IPS-NIHi11 (cell line): Measurements from ENCODE around the gene TBX4.
"Not testable (repeated sequence)": the region's sequence is repeated elsewhere in the genome, so short reads cannot be mapped to it uniquely, and the experiment has no call there.

Source experiments
- DNase-seq: peaks from one replicate; pipeline ENCODE4 v3.0.0; 2012; ENCODE audit warnings: mixed read lengths, low spot score

Gene TBX4

DNA sequence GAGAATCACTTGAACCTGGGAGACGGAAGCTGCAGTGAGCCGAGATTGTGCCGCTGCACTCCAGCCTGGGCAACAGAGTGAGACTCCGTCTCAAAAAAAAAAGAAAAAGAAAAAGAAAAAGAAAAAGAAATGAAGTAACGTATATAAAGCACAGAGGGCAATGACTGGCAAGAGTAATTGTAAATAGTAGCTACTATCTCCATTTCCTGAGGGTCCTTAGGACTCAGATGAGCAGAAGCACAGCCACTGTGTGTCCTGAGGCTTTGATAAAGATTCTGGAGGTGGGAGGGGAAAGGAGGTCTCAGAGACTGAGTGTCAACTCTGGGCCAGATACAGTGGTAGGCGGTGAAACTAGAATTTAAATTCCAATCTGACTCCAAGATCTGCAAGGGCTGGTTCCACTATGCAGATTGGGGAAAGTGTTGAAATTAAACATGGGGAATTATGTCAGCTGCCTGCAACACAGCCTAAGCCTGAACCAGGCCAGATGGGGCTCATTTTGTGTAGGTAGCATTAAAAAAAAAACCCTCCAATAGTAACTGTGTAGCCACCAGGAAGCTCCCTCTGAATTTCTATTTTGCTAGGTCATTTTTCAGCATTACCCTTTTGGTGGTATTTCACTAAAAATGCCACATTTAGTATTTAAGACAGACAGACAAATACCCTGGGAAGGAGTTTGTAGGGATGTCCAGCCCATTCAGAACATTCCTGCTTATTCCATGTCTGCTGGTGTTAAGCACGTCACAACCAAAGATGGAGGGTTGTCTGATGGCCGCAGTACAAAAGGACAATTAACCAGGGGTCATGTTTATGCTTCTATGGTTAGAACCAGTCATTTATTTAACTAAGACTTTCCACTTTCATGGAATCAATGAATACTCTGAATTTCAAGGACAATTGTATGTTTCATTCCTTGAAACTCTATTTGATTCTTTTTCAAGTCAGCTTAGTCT is 46.1 kb downstream of the TBX4 start:
- no peak for DNase-seq

DNA sequence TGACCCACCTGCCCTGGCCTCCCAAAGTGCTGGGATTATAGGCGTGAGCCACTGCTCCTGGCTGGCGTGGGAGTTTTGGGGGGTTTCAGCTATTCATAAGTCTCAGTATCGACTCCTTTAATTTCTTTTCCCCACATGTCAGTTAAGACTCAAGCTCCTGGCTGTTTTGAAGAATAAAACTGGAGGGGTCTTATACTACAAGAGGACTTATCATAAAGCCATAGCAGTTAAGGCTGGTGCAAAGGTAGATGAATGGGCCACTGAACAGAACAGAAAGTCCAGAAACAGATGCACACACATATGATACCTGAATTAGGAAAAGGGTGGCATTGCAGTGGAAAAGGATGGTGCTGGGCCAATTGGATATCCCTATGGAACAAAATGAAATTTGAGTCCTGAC is 47.4 kb downstream of the TBX4 start:
- no peak for DNase-seq

DNA sequence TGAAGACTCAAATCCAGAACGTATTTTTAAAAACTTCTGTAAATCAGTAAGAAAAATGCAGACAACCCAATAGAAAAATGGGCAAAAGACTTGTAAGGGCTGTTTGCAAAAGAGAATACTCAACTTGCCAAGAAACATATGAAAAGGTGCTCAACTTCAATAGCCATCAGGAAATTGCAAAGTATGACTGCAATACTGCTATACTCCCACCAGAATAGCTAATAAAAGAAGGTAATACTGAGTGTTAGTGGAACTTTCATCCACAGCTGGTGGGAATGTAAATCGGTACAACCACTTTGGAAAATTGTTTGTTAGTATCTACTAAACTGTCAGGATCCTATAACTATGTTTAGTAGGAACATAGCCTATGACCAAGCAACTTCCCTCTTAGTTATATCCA is 48.1 kb downstream of the TBX4 start:
- DNase-seq, result no peak

DNA sequence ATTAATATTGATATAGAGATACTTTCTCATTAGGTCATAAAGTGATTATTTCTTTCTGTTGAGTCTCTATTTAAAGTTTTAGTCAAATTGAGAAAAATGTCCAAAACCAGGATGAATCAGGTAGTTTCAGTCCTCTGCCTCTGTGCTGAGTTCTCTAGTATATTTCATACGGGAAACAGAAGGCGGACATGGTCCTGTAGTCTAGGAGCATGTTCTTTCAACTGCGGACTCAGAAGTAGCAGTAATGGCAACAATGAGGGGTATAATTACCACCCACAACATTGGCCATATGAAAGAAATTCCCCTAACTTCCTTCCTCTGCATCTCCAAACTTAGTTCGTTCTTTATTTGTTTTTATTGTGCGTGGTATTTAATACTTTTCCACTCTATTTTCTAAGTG is 50.1 kb downstream of the TBX4 start:
- DNase-seq, result no peak

DNA sequence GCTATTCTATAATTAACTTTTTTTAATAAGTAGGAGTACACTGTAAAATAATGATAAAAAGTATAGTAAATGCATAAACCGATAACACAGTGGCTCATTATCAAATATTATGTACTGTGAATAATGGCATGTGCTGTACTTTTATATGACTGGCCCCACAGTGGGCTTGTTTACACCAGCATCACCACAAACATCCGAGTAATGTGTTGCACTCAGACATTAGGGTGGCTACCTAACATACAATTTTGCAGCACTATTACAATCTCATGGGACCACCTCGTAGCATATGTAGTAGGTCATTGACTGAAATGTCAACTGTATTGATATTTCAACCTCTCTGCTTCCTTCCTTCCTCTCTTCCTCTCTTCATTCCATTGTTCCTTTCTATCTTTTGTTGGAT is 51.7 kb downstream of the TBX4 start:
- no peak for DNase-seq

DNA sequence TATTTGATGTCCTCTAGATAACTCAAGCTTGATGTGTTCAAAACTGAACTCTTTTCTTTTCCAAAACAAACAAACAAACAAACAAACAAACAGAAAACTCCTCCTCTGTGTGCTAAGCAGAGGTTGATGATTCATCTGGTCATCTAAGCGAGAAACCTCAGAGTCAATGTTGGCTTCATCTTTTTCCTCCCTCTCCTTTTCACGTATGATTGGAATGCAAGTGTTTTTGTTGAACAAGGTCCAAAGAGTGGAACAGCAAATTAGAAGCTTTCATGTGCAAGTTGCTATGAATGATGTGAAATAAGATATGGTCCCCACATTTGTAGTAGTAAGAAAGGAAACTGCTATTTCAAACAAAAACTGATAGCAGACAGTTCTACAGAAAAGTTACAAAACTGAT is 52.5 kb downstream of the TBX4 start:
- no peak for DNase-seq

DNA sequence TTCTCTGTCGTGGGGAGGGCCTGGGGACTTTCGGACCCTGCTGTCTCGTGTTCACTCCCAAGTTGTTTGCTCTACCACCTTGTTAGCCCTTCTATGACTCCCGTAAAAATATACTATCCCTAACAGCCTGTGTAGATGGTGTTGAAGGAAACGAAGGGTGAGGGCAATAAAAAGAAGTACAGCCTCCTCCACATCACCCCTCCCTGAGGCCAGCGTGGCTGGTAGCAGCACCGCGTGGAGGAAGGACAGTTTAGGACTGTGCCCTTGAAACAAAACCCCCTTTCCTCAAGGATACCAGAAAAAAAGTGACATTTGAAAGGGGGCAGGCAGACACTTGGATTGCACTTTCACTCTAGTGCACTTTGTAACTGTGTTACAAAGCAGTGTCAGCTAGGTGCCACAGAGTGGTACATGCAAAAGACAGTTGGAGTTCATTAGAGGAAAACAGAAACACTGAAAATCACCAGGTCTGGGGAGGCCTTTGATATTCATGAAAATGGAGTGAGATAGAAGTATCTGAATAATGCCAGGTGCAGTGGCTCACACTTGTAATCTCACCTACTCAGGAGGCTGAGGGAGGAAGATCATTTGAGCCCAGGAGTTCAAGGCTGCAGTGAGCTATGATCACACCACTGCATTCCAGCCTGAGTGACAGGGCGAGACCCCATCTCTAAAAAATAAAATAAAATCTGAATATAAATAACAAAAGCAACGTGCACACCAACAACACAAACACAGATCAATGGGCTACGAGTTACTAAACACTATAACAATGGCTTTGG is 53.8 kb downstream of the TBX4 start:
- DNase-seq, result no peak

DNA sequence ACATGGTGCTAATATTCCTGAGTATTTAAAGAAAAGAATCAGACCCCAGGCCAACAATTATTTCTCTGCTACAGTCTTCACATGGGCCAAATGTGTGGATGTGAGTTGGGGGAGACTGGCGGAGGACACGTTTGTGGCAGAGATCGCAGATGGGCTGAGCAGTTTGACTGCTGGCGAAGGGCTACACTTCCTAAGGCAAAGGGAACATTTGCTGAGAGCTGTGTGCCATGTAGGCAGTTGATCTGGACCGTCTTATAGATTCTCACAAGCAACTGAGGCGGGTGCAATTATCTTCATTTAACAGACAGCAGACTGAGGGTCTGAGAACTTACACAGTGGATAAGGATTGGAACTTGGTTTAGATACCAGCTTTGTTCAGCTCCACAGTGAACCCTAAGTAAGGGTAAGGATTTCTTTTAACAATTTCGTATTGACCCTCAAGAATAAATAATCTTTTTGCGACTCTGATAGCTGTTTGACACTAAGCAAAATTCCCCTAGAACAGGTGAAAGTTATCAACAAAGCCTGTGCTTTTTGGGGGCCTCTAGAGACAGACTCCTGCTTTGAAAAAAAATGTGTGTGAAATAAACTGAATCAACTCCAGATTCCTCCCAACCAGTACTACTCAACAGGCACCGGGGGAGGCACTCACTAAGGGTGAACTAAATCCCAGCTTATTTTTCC is 55.3 kb downstream of the TBX4 start:
- no peak for DNase-seq

DNA sequence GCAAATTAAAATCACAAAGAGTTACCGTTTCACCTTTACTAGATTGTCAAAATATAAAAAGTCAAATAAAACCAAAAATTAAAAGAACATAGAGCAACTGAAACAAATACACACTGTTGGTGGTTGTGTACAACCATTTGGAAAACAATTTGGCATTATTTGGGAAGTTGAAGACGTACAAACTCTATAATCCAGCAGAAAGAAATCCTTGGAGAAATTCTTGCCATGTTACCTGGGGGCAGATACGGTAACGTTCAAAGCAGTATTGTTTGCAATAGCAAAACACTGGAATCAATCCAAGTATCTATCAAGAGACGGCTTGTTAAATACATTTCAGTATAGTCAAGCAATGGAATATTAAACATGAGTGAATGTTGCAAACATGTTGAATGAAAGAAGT is 56.7 kb downstream of the TBX4 start:
- no peak for DNase-seq

DNA sequence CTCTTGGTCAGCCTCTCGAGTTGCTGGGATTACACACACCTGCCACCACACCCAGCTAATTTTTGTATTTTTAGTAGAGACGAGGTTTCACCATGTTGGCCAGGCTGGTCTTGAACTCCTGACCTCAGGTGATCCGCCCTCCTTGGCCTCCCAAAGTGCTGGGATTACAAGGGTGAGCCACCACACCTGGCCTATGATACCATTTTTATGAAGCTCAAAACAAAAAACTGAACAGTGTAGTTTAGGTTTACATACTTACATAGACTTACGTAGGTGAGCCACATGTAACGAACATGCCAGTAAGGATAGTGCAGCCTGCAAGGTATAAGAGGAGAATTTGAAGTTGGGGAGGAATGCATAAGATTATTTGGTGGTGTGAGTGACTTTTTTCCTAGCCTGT is 57.2 kb downstream of the TBX4 start:
- not testable (repeated sequence) for DNase-seq

DNA sequence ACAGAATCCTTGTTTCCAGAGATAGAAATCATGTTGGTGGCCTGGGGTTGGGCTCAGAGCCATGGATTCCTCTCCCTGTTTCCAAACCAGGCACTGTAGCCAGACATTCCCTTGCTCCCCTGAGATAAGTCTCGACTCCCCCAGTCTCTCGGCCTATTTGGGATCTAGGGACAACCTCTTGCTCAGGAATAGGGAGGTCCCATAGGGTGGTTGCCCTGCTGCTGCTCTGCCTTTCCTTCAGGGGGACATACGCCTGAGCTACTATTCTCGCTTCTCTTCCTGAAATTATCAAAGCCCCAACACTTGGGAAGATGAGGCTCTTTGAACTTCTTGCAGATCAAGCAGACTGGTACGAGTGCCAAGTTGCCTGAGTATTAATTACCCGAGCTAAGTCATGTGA is 58.0 kb downstream of the TBX4 start:
- no peak for DNase-seq

DNA sequence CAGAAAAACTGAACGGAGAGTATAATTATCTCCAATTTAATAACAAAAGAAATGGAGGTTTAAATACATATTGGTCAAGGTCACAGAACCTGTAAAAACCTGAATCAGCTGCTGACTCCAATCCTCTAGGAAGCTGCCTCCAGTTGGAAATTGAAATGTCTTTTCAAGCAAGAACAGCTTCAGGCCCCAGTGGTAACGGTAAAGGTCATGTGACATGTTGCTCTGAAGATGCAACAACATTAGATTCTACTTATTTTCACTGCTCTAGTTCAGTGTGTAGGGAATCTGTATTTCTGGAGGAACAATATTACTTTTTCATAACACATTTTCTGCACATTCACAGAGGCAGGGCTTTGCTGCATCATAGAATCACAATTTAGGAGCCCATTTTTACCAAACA is 58.8 kb downstream of the TBX4 start:
- DNase-seq, result no peak

DNA sequence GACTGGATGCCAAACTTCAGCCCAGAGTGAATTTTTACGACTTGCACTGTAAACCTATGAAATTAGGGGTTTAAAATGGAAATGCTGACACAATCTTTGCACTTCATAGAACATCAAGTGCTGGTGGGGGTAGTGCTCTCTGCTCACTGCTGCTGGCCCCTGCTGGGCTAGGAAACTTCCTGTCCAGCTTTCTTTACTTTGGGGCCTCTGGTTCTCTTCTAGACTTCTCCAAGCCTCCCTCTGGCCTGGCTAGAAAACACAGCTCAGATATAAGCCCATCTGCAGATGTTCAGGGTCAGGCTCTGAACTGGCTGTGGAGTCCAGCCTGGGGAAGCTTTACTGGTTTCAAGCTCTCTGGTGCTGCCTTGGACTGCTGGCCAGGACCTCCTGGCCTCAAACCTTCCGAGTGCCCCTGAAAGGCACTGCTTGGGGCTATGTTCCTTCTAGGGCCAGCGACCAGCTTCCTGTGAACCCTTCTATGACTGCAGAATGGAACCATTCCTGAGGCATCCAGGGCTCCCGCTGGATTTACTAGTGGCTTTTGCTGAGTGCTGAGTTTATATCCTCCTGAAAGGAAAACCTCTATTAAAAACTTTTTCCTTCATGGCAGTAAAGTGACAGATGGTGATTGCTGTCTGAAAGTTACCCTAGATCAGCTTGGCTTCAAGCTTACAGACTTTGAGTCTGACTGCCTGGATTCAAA is 59.4 kb downstream of the TBX4 start:
- DNase-seq, result no peak

DNA sequence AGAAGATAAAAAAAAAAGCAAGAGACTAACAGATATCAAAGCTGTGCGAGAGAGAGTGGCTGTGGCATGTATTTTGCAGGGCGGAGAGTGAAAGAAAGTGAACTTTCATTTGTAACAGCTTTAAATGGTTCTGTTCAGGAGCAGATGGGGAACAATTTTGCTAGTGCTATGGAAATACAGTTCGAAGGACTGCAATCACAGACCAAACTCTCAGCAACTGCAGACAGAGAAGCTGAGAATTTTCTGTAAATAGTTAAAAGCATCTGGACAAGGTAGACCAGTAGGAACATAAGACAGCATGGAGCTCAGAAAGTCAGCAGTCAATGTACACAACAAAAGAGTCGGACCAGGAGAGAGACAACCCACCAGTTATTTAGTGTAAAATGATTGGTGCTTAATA is 62.3 kb downstream of the TBX4 start:
- no peak for DNase-seq

DNA sequence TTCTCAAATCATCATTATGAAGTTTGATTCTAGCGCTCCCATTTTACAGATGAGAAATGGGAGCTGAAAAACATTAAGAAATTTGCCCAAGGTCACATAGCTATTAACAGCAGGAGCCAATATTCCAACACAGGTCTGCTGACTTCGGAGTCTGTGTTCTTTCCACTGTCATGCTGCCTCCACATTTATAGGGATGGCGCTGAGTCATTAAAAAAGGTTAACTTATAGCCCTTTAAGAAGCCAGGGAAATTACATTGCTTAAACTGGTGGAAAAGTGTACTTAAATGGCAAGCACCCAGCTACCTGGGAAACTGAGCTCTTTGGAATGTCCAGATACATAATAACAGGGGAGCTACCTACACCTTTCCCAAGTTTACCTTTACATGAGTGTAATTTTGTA is 65.0 kb downstream of the TBX4 start:
- DNase-seq, result no peak

DNA sequence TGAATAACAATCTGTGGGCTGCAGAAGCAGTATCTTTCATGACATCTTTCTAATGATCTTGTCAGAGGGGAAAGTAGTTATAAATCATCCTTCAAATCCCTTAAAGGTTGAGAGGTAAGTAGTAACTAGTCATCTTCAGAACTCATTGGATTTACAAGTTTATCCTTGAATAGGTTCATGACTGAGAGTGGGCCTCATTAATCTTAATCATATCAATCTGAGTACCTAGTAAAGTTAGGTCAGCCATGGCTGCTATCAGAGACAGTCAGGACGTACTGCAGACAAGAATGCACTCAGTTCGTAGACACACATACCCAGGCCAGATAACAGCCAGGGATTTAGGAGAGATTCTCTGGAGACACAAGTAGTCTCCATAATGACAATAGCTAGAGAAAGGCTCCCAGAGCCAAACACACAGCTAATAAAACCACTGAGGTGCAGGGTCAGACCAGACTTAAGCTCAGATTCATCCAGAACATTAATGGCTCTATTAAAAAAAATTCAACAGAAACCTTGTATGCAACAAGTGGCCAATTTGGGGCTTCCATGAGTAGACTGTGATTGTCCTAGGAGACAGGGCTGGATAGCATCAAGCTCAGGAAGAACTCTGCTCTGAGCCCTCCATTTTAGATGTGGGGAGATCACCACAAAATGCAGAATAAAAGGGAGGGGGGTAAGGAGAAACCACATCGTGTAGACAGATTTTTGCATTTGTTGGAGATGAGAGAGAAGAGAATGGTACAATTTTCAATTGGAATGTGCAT is 65.8 kb downstream of the TBX4 start:
- no peak for DNase-seq

DNA sequence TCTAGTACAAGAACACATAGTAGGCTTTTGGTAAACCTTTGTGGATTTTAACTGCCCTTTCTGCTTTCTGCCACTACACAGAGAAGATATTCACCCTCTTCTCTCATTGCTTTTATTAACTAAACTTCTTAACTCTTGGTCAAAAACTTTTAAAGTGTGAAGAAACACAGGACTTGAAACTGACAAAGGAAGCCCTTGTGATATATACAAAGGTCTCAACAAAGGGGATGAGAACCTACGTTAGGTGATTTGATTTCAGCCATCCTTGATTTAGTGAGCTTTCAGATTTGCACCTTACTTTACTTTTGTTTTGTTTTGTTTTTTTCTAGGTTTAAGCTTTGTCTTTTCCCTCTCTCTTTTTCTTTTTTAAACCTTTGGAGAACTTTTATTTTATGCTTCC is 66.9 kb downstream of the TBX4 start:
- no peak for DNase-seq

DNA sequence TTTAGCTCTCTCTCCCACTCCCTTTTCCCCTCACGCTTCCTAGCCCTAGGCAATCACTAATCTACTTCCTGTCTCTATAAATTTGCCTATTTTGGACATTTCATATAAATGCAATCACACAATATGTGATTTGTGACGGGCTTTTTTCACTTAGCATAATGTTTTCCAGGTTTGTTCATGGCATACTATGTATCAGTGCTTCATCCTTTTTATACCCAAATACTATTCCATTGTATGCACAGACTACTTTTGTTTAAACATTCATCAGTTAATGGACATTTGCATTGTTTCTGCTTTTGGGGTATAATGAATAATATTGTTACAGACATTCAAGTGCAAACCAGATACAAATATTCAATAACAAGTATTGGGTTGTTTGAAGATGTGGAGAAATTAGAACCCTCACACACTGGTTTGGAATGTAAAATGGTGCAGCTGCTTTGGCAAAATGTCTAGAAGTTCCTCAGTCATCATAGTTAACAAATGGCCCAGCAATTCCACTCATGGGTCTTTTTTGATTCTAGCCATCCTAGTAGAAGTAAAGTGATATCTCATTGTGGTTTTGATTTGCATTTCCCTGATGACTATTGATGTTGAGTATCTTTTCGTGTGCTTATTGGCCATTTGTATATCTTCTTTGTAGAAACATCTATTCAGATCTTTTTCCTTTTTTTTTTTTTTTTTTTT is 67.7 kb downstream of the TBX4 start:
- DNase-seq, result no peak

DNA sequence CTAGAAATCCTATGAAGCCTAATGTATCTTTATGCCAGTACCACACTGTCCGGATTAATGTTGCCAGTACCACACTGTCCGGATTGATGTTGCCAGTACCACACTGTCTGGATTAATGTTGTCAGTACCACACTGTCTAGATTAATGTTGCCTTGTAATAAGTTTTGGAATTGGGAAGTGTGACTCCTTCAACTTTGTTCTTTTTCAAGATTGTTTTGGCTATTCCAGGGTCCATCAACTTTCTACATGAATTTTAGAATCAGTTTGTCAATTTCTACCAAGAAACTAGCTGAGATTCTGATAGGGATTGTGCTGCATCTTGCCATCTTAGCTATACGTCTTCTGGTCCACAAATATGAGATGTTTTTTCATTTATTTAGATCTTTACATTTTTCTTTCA is 68.7 kb downstream of the TBX4 start:
- no peak for DNase-seq

DNA sequence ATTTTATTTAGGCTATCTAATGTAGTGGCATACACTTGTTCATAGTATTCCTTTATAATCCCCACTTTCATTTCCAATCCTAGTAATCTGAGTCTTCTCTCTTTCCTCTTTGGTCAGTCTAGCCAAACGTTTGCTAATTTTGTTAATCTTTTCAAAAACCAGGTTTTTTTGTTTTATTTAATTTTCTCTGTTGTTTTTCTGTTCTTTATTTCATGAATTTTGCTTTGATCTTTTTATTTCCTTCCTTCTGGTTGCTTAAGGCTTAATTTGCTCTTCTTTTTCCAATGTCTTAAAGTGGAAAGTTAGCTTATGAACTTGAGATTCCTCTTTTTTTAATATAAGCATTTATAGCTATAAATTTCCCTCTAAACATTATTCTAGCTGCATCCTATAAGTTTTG is 69.9 kb downstream of the TBX4 start:
- DNase-seq, result no peak

DNA sequence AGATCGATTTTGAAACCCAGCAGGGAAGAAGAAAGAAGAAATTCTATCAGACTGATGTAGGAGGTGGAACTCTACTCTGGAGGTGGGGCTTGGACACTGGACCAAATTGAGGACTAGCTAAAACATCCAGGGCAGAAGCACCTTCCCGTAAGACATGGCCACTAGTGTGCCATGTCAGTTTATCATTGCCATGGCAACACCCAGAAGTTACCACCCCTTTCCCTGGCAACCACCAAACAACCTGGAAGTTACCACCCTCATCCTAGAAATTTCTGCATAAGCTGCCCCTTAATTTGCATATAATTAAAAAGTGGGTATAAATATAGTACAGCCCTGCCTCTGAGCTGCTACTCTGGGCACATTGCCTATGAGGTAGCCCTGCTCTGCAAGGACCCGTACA is 72.1 kb downstream of the TBX4 start:
- DNase-seq, result no peak
